K562 (cell line): Measurements from ENCODE around the gene KMT2D. TPM values are rescaled to one million over a fixed set of nuclear protein-coding genes. Genes with fewer than 3 reads are reported as not detected.

Source experiments
- CCNT2 ChIP-seq: IDR thresholded peaks from 2 replicates; pipeline ENCODE4 v1.6.1; 2011; ENCODE audit warnings: borderline replicate concordance, low read depth, mild to moderate bottlenecking, moderate library complexity, mixed read lengths, low read length; ENCODE audit not compliant: insufficient read length; ENCODE audit errors: extremely low read depth
- CREM ChIP-seq: IDR thresholded peaks from 2 replicates; pipeline ENCODE4 v1.6.1; 2014; ENCODE audit warnings: antibody characterized with exemption, low read depth
- HES1 ChIP-seq: fragments of 450-650 bp; IDR thresholded peaks from 2 replicates; pipeline ENCODE4 v1.6.1; 2016; ENCODE audit warnings: low read depth, mild to moderate bottlenecking, moderate library complexity
- HIVEP1 ChIP-seq: fragments of 250-450 bp; sonication (Bioruptor Pico); IDR thresholded peaks from 2 replicates; pipeline ENCODE4 v1.4.0; 2020; ENCODE audit warnings: mild to moderate bottlenecking
- HOXB6 ChIP-seq: fragments of 250-450 bp; sonication (Bioruptor Pico); IDR thresholded peaks from 2 replicates; pipeline ENCODE4 v1.5.1; 2022; ENCODE audit warnings: mild to moderate bottlenecking, borderline replicate concordance
- MYBL2 ChIP-seq, 2 experiments: fragments of 450-650 bp in 1 of 2; sonication (generic) in 1 of 2; formaldehyde crosslinking in 1 of 2; IDR thresholded peaks; 2 replicates each; pipeline versions ENCODE4 v1.6.1 to v1.8.1; 2017 to 2022; ENCODE audit warnings: borderline replicate concordance in 1 of 2, inconsistent platforms in 1 of 2, low read depth in 1 of 2, mild to moderate bottlenecking in 1 of 2, missing genetic modification reagents in 1 of 2, moderate library complexity in 1 of 2
- POLR2AphosphoS5 ChIP-seq: IDR thresholded peaks from 2 replicates; pipeline ENCODE4 v1.6.1; 2011; ENCODE audit warnings: mild to moderate bottlenecking, low read depth, low read length, moderate library complexity; ENCODE audit not compliant: control insufficient read depth, insufficient read depth
- TCF7L2 ChIP-seq: fragments of 150-350 bp; IDR thresholded peaks from 2 replicates; pipeline ENCODE4 v1.6.1; 2016; ENCODE audit warnings: low read depth, mild to moderate bottlenecking, low read length, moderate library complexity
- THRAP3 ChIP-seq: fragments of 450-650 bp; IDR thresholded peaks from 2 replicates; pipeline ENCODE4 v1.6.1; 2016; ENCODE audit warnings: mild to moderate bottlenecking, inconsistent platforms, borderline replicate concordance
- ZNF384 ChIP-seq: IDR thresholded peaks from 2 replicates; pipeline ENCODE4 v1.6.1; 2012; ENCODE audit warnings: low read depth, low read length, improper control_type of control experiment
- ZNF764 ChIP-seq: fragments of 250-450 bp; sonication (Bioruptor Pico); IDR thresholded peaks from 2 replicates; pipeline ENCODE4 v1.4.0; 2020; ENCODE audit warnings: low read depth, mild to moderate bottlenecking, moderate library complexity
- polyA plus RNA-seq, 8 experiments: library from polyadenylated mRNA; depleted of rRNA in 4 of 8; stranded (reverse) in 5 of 8; unstranded in 3 of 8; fragments of >200 nt; fragmentation: Nextera tagmentation in 2 of 8; fragmentation: Illumina TruSeq in 1 of 8; extraction: Ambion mirVana in 2 of 8; extraction: Trizol in 1 of 8; gene quantifications; 2 replicates each; pipeline versions ENCODE4 v1.2.1 to v1.2.3, GENCODE V29; 2011 to 2014; ENCODE audit warnings: inconsistent platforms in 1 of 8, missing spikeins in 1 of 8
- total RNA-seq, 7 experiments: library from RNA; depleted of rRNA in 6 of 7; stranded (reverse); fragments of >200 nt in 6 of 7; fragmentation: Illumina TruSeq in 2 of 7; extraction: Trizol in 2 of 7; gene quantifications; 2 replicates each; pipeline versions ENCODE4 v1.2.1 to v1.2.3, GENCODE V29; 2011 to 2021; ENCODE audit warnings: low replicate concordance in 1 of 7

The KMT2D gene
- total and polyA plus RNA-seq, 9 of the 15 experiments (the other 6 are each of a cell fraction or from before 2014, with no cell fraction given): 0.22 to 93.7 (median 13.7) TPM

GRCh38 chr12:49089821-49090773 is 29.5 kb upstream of the KMT2D start (continued):
- TF ChIP-seq HES1 (peak; percentile 65; the same call in 1 of the 2 replicates), ZNF384 (no peak), CREM (0 out of 2 replicates have a peak, but pooled peaks have one; percentile 8), CCNT2 (no peak), MYBL2 (IDR thresholded peaks at IDR 0.05; ENCODE audit: low read depth) (no peak), MYBL2 (CRISPR knock-in tag; IDR thresholded peaks at IDR 0.05; ENCODE audit: borderline replicate concordance) (no peak), POLR2AphosphoS5 (peak; percentile 69; the same call in 1 of the 2 replicates), THRAP3 (no peak), HIVEP1 (CRISPR knock-in tag) (no peak), TCF7L2 (no peak), HOXB6 (CRISPR knock-in tag) (no peak), ZNF764 (CRISPR knock-in tag) (no peak)
